ENCODE data around the gene GNGT2.

DNA sequence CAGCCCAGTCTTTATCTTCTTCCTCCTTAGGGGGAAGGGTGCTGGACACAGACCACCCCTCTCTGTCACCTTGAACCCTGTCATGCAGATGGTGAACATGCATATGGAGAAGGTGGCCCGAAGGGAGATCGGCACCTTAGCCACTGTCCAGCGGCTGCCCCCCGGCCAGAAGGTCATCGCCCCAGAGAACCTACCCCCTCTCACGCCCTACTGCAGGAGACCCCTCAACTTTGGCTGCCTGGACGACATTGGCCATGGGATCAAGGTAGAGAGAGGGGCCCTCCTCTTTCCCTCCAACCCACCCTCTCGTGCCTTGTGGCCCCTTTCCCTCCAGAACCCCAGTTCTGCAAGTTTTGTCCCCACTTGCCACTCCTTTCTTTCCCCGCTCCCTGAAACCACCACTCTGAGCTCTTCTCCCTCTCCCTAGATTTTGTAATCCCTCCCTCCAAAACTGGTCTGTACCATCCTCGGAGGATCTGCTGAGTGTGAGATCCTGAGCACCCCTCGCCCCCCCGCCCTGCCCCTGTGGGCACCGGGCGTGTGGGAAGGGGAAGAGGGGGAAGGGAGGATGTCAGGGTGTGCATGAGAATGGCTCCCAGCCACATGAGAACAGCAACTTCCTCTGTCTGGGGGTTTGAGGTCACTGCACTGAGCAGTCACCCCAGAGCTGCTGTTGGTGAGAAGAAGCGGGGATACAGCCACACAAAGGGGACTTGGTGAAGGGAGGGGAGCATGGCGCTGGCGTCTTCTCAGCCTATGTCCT, 7.5 kb upstream of the GNGT2 start:
- TF ChIP-seq CTCF (conservative IDR thresholded peaks at IDR 0.05; ENCODE audit: low read depth in 2 of 2), result no peak
- TF ChIP-seq EZH2 (IDR thresholded peaks at IDR 0.05; ENCODE audit: low read depth, unreplicated experiment), result no peak
- no peak for TF ChIP-seq ZNF114 (CRISPR knock-in tag; IDR thresholded peaks at IDR 0.05)
- no peak for TF ChIP-seq POLR2AphosphoS5 (IDR thresholded peaks at IDR 0.05; ENCODE audit: low read depth)
- no peak for TF ChIP-seq JUNB (IDR thresholded peaks at IDR 0.05; ENCODE audit: unreplicated experiment)
- no peak for TF ChIP-seq EZH2phosphoT487 (IDR thresholded peaks at IDR 0.05; ENCODE audit: unreplicated experiment)
- TF ChIP-seq CREB1 (CRISPR knock-in tag; IDR thresholded peaks at IDR 0.05; ENCODE audit: low read depth), result no peak
- TF ChIP-seq, protein P1, sequence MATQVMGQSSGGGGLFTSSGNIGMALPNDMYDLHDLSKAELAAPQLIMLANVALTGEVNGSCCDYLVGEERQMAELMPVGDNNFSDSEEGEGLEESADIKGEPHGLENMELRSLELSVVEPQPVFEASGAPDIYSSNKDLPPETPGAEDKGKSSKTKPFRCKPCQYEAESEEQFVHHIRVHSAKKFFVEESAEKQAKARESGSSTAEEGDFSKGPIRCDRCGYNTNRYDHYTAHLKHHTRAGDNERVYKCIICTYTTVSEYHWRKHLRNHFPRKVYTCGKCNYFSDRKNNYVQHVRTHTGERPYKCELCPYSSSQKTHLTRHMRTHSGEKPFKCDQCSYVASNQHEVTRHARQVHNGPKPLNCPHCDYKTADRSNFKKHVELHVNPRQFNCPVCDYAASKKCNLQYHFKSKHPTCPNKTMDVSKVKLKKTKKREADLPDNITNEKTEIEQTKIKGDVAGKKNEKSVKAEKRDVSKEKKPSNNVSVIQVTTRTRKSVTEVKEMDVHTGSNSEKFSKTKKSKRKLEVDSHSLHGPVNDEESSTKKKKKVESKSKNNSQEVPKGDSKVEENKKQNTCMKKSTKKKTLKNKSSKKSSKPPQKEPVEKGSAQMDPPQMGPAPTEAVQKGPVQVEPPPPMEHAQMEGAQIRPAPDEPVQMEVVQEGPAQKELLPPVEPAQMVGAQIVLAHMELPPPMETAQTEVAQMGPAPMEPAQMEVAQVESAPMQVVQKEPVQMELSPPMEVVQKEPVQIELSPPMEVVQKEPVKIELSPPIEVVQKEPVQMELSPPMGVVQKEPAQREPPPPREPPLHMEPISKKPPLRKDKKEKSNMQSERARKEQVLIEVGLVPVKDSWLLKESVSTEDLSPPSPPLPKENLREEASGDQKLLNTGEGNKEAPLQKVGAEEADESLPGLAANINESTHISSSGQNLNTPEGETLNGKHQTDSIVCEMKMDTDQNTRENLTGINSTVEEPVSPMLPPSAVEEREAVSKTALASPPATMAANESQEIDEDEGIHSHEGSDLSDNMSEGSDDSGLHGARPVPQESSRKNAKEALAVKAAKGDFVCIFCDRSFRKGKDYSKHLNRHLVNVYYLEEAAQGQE (IDR thresholded peaks at IDR 0.05; ENCODE audit: unreplicated experiment), result no peak
- TF ChIP-seq STAT1 (IDR thresholded peaks at IDR 0.05; ENCODE audit: unreplicated experiment), result no peak
- no peak for TF ChIP-seq ZNF331 (CRISPR knock-in tag; IDR thresholded peaks at IDR 0.05; ENCODE audit: low read depth)

All from GM23338 (cell line).